ENCODE measurements around the gene HSD17B7.

DNA sequence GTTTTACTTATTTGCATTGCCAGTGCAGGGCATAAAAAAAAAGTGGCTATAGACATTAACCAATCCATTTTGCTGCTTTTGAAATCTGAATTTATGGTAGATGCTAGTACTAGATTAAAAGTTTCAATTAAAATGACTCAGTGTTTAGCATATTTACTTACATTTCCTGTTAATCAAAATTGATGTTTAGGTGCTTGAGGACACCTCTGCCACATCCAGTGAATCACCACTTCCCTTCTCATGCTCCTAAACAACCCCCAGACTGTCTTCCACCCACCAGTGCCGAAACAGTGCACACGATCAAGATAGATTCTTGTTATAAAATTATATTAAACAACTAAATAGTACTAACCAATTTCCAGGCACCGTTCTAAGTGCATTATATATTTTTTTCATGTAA is 32.7 kb downstream of the HSD17B7 start:
- TF ChIP-seq YY1 (IDR thresholded peaks at IDR 0.05; ENCODE audit: insufficient read depth, insufficient read length) (no peak), ZNF274 (IDR thresholded peaks at IDR 0.05; ENCODE audit: low read depth, low read length) (no peak), SUZ12 (IDR thresholded peaks at IDR 0.05; ENCODE audit: extremely low read depth, insufficient read depth, insufficient read length) (no peak)

Data from NT2/D1 (cell line).